GM23338 (cell line): ENCODE results near the gene PGAP1. TPM values are rescaled to one million over a fixed set of nuclear protein-coding genes. Genes with fewer than 3 reads are reported as not detected.

Source experiments
- ATAC-seq: fragments of 200-7000 bp; cut with Tn5 transposase; 3 replicates; pipeline ENCODE4 v1.9.1; 2020
- DNase-seq: peaks from one replicate; pipeline ENCODE4 v3.0.0-alpha.2; 2015; ENCODE audit warnings: low spot score
- H2AFZ ChIP-seq: fragments of 200-600 bp; sonication (generic); 2 replicates; pipeline ENCODE4 v1.8.0; 2016; ENCODE audit warnings: antibody characterized with exemption, mild to moderate bottlenecking, moderate library complexity
- H3F3A ChIP-seq: fragments of 200-600 bp; sonication (generic); replicated peaks from 2 replicates; pipeline ENCODE4 v1.8.0; 2017; ENCODE audit warnings: antibody characterized with exemption, mixed run types, low read depth
- H3K27ac ChIP-seq: fragments of 200-600 bp; sonication (generic); 2 replicates; pipeline ENCODE4 v1.6.1; 2016; ENCODE audit warnings: low read depth
- H3K27me3 ChIP-seq: fragments of 200-600 bp; sonication (generic); 2 replicates; pipeline ENCODE4 v1.8.0; 2016; ENCODE audit warnings: mild to moderate bottlenecking, mixed run types, moderate library complexity; ENCODE audit not compliant: insufficient read depth
- H3K36me3 ChIP-seq: fragments of 200-600 bp; sonication (generic); 2 replicates; pipeline ENCODE4 v1.8.0; 2016; ENCODE audit warnings: mild to moderate bottlenecking; ENCODE audit not compliant: insufficient read depth
- H3K4me1 ChIP-seq: fragments of 200-600 bp; sonication (generic); 2 replicates; pipeline ENCODE4 v1.8.0; 2016; ENCODE audit warnings: mild to moderate bottlenecking, moderate library complexity; ENCODE audit not compliant: insufficient read depth
- H3K4me2 ChIP-seq: fragments of 200-600 bp; sonication (generic); 2 replicates; pipeline ENCODE4 v1.7.1; 2017; ENCODE audit warnings: mixed run types
- H3K4me3 ChIP-seq: fragments of 200-600 bp; sonication (generic); 2 replicates; pipeline ENCODE4 v1.6.1; 2016; ENCODE audit warnings: mixed run types
- H3K79me2 ChIP-seq: fragments of 200-600 bp; sonication (generic); replicated peaks from 2 replicates; pipeline ENCODE4 v1.8.0; 2017; ENCODE audit warnings: mild to moderate bottlenecking; ENCODE audit not compliant: insufficient read depth
- H3K9me2 ChIP-seq: fragments of 200-600 bp; sonication (generic); 2 replicates; pipeline ENCODE4 v1.8.0; 2017; ENCODE audit not compliant: insufficient read depth
- H4K20me1 ChIP-seq: fragments of 200-600 bp; sonication (generic); replicated peaks from 2 replicates; pipeline ENCODE4 v1.8.0; 2017; ENCODE audit warnings: mild to moderate bottlenecking; ENCODE audit not compliant: insufficient read depth
- H3K27ac Mint-ChIP-seq: 2 replicates; pipeline ENCODE4 v1.8.0; 2020; ENCODE audit warnings: inconsistent platforms, mild to moderate bottlenecking, moderate library complexity, mixed read lengths
- H3K27me3 Mint-ChIP-seq: 3 replicates; pipeline ENCODE4 v1.8.0; 2022; ENCODE audit warnings: low read depth, mild to moderate bottlenecking, moderate library complexity, mixed read lengths, inconsistent platforms; ENCODE audit not compliant: insufficient read depth, poor library complexity
- H3K36me3 Mint-ChIP-seq: 3 replicates; pipeline ENCODE4 v1.8.0; 2021; ENCODE audit warnings: low read depth, mild to moderate bottlenecking, inconsistent platforms, moderate library complexity, mixed read lengths
- H3K4me1 Mint-ChIP-seq: 3 replicates; pipeline ENCODE4 v1.8.0; 2020; ENCODE audit warnings: mild to moderate bottlenecking, inconsistent platforms, mixed read lengths
- H3K4me3 Mint-ChIP-seq: 3 replicates; pipeline ENCODE4 v1.8.0; 2021; ENCODE audit warnings: moderate library complexity, mild to moderate bottlenecking, inconsistent platforms, mixed read lengths
- H3K9me3 Mint-ChIP-seq: 3 replicates; pipeline ENCODE4 v1.8.0; 2020; ENCODE audit warnings: moderate library complexity, mild to moderate bottlenecking, inconsistent platforms, mixed read lengths
- CREB1 ChIP-seq: fragments of 250-450 bp; sonication (Bioruptor Pico); IDR thresholded peaks from 2 replicates; pipeline ENCODE4 v1.5.0; 2020; ENCODE audit warnings: low read depth, mild to moderate bottlenecking, moderate library complexity
- ETS1 ChIP-seq: IDR thresholded peaks from 2 replicates; pipeline ENCODE4 v1.6.1; 2016; ENCODE audit warnings: antibody characterized with exemption
- EZH2 ChIP-seq: fragments of 200-600 bp; sonication (generic); IDR thresholded peaks from one replicate; pipeline ENCODE4 v1.8.0; 2017; ENCODE audit warnings: antibody characterized with exemption, mild to moderate bottlenecking, low read depth; ENCODE audit not compliant: unreplicated experiment
- EZH2phosphoT487 ChIP-seq: fragments of 200-600 bp; sonication (generic); IDR thresholded peaks from one replicate; pipeline ENCODE4 v1.8.1; 2018; ENCODE audit warnings: antibody characterized with exemption; ENCODE audit not compliant: unreplicated experiment
- JUNB ChIP-seq: IDR thresholded peaks from one replicate; pipeline ENCODE4 v1.6.1; 2016; ENCODE audit warnings: antibody characterized with exemption; ENCODE audit not compliant: unreplicated experiment
- NANOG ChIP-seq: IDR thresholded peaks from 2 replicates; pipeline ENCODE4 v1.6.1; 2016; ENCODE audit warnings: antibody characterized with exemption, borderline replicate concordance
- POLR2AphosphoS5 ChIP-seq: IDR thresholded peaks from 2 replicates; pipeline ENCODE4 v1.6.1; 2016; ENCODE audit warnings: antibody characterized with exemption, low read depth
- REST ChIP-seq: IDR thresholded peaks from one replicate; pipeline ENCODE4 v1.6.1; 2018; ENCODE audit warnings: antibody characterized with exemption; ENCODE audit not compliant: unreplicated experiment
- STAT1 ChIP-seq: IDR thresholded peaks from one replicate; pipeline ENCODE4 v1.6.1; 2016; ENCODE audit warnings: antibody characterized with exemption; ENCODE audit not compliant: unreplicated experiment
- ZNF114 ChIP-seq: fragments of 250-450 bp; sonication (Bioruptor Pico); IDR thresholded peaks from 2 replicates; pipeline ENCODE4 v1.5.0; 2020; ENCODE audit warnings: mild to moderate bottlenecking, moderate library complexity
- ZNF331 ChIP-seq: fragments of 250-450 bp; sonication (Bioruptor Pico); IDR thresholded peaks from 2 replicates; pipeline ENCODE4 v1.5.0; 2020; ENCODE audit warnings: low read depth, mild to moderate bottlenecking, moderate library complexity
- polyA plus RNA-seq: library from polyadenylated mRNA; unstranded; fragments of >200 nt; fragmentation: Nextera tagmentation; extraction: Ambion mirVana; gene quantifications from 2 replicates; pipeline ENCODE4 v1.2.1, GENCODE V29; 2016
- total RNA-seq: library from RNA; depleted of rRNA; stranded (reverse); fragments of >200 nt; shearing (Covaris generic); gene quantifications from 2 replicates; pipeline ENCODE4 v1.2.3, GENCODE V29; 2014
- TF ChIP-seq, protein P1 (sequence below), 2 experiments: fragments of 200-600 bp in 1 of 2; sonication (generic) in 1 of 2; conservative IDR thresholded peaks; 2 replicates each; pipeline versions ENCODE4 v1.5.1 to v1.6.1; 2016 to 2017; ENCODE audit warnings: antibody characterized with exemption in 2 of 2, low read depth in 2 of 2, mild to moderate bottlenecking in 2 of 2, moderate library complexity in 1 of 2

Gene PGAP1
- total and polyA plus RNA-seq, 2 experiments from 2014 or later = 9.8 to 26.5 TPM

DNA sequence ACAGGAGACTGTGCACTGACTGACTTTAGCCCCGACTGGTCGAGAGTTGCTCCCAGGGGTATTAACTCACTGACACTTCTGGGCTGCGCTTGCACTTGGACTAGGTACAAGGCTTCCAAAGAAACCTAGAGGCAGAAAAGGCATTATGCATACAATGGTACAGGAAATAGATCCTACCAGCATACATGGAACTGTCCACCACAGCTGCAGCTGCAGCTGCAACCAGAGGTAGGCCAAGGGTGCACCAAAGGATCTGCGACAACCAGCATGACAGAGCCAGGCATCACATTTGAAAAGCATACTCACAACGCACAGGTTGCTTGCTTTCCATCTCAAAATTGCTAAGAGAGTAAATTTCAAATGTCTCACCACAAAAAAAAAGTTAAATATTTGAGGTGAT lies 22.6 kb upstream of the PGAP1 start (continued):
- TF ChIP-seq EZH2 (no peak), ZNF331 (no peak)

GRCh38 chr2:196944570-196944969 lies 18.1 kb upstream of the PGAP1 start:
- Histone ChIP-seq H3K27ac (no peak overlapping the region), H3K36me3 (no peaks in the 10 kb centered on the region), H3F3A (no peaks in the 10 kb centered on the region), H2AFZ (peak overlapping the region; percentile 81; the same call in 1 of the 2 replicates), H3K4me2 (no peak overlapping the region), H3K4me1 (no peaks in the 10 kb centered on the region), H4K20me1 (no peaks in the 10 kb centered on the region), H3K9me2 (no peaks in the 10 kb centered on the region), H3K4me3 (no peak overlapping the region), H3K27me3 (no peaks in the 10 kb centered on the region), H3K79me2 (no peaks in the 10 kb centered on the region)
- no peak for DNase-seq
- Mint-ChIP-seq H3K4me1 (peaks cover 7% of the 10 kb centered on the region; the same call in 1 of the 3 replicates), H3K27me3 (no peaks in the 10 kb centered on the region), H3K9me3 (no peaks in the 10 kb centered on the region), H3K36me3 (no peaks in the 10 kb centered on the region), H3K4me3 (no peak overlapping the region), H3K27ac (no peak overlapping the region)
- peak; percentile 68 for ATAC-seq
- TF ChIP-seq EZH2phosphoT487 (no peak), NANOG (no peak), ZNF114 (CRISPR knock-in tag) (no peak), EZH2 (no peak), STAT1 (no peak), JUNB (no peak), CREB1 (CRISPR knock-in tag) (no peak), ETS1 (no peak), ZNF331 (no peak), POLR2AphosphoS5 (no peak), REST (no peak)
- TF ChIP-seq, protein P1, sequence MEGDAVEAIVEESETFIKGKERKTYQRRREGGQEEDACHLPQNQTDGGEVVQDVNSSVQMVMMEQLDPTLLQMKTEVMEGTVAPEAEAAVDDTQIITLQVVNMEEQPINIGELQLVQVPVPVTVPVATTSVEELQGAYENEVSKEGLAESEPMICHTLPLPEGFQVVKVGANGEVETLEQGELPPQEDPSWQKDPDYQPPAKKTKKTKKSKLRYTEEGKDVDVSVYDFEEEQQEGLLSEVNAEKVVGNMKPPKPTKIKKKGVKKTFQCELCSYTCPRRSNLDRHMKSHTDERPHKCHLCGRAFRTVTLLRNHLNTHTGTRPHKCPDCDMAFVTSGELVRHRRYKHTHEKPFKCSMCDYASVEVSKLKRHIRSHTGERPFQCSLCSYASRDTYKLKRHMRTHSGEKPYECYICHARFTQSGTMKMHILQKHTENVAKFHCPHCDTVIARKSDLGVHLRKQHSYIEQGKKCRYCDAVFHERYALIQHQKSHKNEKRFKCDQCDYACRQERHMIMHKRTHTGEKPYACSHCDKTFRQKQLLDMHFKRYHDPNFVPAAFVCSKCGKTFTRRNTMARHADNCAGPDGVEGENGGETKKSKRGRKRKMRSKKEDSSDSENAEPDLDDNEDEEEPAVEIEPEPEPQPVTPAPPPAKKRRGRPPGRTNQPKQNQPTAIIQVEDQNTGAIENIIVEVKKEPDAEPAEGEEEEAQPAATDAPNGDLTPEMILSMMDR (conservative IDR thresholded peaks at IDR 0.05; ENCODE audit: low read depth in 2 of 2) = no peak
